Stimulated activated CD8-positive, alpha-beta memory T cell treated with anti-CD3 and anti-CD28 coated beads, Interleukin-12 subunit alpha, Interleukin-12 subunit beta, amount 100 ng/mL, for 1 hour (primary cell): ENCODE results near the gene BMP5.
"Not testable (repeated sequence)": the region's sequence is repeated elsewhere in the genome, so short reads cannot be mapped to it uniquely, and the experiment has no call there.

Experiments used
- DNase-seq: peaks from one replicate; pipeline ENCODE4 v3.0.0-alpha.2; 2020; ENCODE audit warnings: low read depth

Gene BMP5

DNA sequence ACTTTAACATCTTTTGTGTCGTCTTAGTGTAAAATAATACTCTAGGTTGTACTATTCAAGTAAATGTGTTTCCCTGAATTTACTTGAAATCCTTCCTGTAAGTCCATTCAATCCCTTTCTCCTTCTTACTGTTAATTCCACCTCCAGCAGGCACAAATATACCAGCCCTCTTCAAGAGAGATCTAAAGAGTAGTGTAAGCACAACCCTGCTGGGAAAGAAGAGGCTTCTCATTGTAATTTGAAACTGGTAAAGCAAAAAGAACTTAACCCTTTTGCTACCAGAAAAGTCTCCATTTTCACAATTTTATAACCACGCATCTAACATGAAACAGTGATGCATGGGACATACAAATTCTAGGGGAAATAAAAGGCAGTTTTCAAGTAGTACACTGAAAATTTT lies at the start of gene BMP5:
Gene BMP5 (minus strand): TSS at position 191 of the 400 bp plus-strand sequence. CDS start 725 bp downstream, outside the sequence.
- no peak for DNase-seq

DNA sequence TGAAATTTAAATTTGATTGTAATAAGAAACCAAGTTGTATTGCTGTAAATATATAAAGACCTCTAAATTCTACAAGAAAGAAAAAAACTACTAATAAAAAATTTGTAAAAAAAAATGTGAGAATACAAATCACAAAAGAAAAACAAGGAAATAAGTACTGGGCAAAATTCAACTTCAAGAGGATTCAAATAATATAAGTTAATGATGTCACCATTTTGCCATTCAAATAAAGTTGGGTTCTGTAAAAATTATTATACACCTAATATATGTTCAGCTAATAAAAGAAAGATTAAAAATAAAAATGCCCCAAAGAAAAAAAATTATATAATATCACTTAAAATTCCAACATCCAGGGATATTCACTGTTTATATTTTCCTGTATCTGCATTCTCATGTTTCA lies 47.0 kb upstream of the BMP5 start:
- DNase-seq, result no peak

DNA sequence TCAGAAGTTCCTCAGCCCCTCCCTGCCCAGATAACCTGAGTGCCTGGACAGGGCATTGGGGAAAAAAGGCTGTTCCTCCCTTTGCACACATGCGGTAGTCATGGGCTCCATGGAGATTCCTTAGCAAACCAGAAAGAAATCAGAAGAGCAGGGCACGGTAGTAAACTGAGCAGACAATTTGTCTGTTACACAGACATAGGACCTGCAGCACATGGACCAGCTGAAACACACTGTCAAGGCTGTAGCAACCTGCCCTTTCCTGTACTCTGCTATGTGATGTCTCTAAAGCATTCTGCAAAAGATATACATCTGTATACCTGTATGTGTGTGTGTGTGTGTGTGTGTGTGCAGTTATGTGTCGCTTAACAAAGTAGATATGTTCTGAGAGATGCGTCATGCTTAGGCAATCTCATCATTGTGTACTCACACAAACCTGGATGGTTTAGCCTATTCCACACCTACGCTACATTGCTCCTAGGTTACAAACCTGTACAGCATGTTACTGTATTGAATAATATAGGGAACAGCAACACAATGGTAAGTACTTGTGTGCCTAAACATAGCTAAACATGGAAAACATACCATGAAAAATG lies 44.4 kb upstream of the BMP5 start:
- no peak for DNase-seq

DNA sequence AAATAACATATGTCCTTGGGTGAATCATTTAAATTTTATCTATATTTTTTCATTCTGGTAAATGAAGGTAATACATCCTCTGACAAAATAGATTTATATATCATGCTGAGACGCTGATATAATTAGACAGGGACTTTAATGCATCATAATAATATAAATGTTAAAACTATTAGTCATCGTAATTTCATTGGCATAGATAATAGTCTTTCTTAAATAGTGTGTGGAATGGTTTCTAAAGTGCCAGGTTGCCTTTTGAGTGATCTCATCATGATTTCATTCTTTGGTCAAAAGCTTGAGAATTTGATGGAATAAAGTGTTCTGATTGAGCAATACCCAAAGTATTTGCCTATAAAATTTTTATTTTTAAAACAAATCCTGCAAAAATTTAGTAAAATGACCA lies 43.2 kb upstream of the BMP5 start:
- DNase-seq, result no peak

DNA sequence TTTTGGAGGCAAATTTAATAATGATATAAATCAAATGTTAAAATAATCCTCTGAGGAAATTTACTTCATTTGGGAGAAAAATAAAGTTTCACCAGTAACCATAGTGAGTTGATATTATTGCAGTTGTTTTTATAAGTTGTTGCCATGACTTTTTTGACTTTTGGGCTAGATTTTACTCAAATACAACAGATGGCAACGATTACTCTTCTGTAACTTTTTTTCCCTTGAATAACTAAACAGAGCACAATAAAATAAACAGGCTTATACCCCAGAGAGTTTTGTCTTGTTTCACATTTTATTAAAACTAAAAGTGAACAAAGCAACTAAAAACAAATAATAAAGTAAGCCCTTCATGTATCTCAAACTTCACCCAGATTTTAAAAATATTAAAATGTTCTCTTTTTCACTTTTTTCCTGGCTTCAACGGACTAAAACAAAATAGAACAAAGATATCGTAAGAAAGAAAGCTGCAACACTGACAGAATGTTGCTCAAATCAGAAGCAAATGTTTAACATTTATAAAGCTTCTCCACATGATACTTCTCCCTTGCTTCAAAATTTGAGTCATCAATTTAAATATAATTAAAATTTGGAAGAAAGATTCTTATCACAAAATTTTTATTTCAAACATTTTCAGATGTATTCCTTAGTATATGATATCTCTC lies 42.5 kb upstream of the BMP5 start:
- DNase-seq, result no peak

DNA sequence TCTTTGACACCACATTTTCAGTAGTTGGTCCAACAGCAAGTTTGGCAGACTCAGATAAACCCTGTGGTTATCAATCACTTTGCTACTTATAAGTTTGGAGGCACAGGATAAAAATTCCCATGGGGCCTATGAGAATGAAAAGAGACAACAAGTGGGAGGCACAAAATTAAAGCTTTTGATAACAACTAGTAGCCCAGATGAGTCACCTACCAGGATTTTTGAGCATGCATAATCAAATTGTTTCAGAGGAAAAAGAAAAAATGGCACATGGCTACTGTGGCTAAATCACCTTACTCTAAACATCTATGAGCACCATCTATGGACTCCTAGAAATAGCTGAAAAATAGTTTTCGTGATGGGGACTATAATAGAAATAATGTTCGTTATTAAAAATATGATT lies 40.8 kb upstream of the BMP5 start:
- DNase-seq, result no peak

DNA sequence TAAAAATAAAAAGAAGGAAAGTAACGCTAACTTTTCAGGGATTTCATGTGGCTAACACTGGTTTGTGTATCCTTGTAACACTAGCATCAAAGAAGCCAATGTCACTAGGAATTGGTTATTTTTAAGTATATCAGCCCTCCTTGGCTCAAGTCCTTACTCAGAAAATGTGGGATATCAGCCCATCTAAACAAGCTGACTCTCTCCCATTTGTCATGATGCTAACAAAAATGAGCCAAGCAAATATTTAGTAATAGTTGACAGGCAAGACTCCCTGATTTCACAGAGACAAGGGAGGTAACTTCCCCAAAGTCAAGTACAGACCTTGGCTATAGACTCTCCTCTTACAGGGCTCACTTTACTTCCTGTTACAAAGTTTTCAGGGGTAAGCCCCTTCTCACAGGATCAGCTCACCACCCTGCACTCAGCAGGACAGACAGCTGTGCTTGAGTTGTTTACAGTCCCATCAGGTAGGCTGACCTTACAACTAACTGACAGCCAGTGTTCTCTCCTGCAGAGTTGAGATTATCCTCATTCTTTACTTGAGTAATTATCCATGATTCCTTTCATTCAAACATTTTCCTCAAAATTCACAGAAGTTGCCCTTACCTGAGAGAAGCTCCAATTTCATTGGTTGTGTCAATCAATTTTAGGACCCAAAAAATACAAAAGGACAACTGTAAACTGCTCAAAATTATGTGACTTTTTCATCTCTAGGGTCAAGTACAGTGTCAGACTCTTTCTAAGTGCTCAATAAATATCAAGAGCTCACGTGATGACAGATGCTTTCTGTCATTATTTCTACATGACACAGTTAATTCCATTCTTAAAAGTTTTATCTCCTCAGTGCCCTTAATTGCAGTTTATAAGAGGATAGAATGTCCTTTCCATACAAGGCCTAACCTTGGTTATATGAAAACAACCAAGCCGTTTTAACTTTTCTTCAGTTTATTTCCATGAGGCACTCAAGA lies 38.1 kb upstream of the BMP5 start:
- DNase-seq, result no peak

DNA sequence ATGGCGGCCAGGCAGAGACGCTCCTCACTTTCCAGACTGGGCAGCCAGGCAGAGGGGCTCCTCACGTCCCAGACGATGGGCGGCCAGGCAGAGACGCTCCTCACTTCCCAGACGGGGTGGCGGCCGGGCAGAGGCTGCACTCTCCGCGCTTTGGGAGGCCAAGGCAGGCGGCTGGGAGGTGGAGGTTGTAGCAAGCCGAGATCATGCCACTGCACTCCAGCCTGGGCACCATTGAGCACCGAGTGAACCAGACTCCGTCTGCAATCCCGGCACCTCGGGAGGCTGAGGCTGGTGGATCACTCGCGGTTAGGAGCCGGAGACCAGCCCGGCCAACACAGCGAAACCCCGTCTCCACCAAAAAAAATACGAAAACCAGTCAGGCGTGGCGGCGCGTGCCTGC lies 35.1 kb upstream of the BMP5 start:
- DNase-seq, result not testable (repeated sequence)

DNA sequence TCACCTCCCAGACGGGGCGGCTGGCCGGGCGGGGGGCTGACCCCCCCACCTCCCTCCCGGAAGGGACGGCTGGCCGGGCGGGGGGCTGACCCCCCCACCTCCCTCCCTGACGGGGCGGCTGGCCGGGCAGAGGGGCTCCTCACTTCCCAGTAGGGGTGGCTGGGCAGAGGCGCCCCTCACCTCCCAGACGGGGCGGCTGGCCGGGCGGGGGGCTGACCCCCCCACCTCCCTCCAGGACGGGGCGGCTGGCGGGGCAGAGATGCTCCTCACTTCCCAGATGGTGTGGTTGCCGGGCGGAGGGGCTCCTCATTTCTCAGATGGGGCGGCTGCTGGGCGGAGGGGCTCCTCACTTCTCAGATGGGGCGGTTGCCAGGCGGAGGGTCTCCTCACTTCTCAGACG lies 34.5 kb upstream of the BMP5 start:
- DNase-seq, result not testable (repeated sequence)

DNA sequence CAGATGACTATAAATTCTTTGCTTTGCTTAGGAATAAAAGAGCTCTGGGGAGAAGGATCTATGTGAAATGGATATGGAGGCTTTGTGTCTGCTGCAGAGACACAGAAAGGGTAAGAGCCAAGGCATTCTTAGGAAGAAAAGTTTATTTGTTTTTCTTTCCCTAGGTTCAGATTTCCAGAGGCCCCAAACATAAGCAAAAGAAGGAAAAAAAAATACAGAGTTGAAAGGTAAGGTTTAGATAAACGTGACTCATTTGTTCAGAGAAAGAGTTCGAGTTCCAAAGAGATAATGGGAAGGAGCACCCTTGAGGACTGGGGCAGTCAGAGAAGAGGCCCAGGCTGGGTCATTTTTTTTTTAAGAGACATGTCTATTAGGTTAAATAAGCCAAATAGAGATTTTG lies 27.4 kb upstream of the BMP5 start:
- DNase-seq, result no peak

DNA sequence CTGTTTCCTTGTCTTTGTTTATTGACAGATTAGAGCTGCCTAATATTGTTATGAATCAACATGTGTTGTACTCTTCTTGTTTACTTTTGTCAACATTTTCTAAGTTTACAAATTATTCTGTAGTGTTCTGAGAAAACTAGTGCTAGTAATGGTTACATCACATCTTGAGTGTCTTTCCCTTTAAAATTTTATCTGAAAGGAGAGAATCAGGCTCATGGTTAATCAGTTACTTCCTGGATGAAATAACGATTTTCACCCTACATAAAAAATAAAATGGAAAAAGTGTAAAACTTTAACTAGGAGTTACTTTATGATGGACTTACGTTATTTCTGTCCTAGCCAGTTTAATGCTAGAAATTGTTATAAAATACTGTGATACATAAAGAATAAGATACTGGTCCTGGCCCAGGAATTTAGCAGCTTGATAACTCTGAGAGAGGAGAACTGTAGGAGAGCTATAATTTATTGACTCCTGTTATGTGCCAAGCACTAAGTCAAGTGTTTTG lies 26.4 kb upstream of the BMP5 start:
- DNase-seq, result no peak

DNA sequence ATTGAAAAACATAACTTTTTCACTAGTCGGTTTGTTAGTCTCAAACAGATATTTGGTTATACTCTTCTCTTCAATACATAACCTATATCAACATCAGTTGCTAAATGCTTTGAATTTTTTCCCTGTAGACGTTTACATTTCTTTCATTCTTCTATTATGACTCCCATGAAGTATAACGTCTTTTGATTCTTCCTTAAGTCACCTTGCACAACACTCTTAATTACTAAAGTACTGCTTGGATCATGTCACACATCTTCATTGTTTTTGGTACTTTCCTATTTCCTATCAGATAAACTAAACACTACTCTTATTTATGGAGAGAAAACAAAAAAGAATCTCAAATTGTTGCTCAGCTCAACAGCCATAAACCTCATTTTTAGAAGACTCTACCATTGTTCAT lies 23.0 kb upstream of the BMP5 start:
- DNase-seq, result no peak

DNA sequence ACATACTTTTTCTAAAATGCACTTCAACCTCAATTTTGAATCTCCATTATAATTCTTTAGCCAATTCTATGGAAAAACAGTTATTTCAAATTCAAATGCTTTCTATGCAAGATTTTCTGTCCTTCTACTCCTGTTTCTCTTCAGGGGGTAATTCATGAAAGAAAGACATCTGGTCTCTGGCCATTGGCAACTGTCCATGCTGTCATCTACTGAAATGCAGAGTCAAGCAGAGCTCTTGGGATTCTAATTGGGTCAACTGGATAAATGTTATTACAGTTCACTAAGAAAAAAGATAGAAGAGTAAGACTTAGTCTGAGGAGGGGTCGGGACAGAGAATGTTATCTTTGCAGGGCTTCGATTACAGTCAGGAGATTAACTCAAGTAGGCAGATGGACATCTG lies 22.0 kb upstream of the BMP5 start:
- DNase-seq, result no peak

DNA sequence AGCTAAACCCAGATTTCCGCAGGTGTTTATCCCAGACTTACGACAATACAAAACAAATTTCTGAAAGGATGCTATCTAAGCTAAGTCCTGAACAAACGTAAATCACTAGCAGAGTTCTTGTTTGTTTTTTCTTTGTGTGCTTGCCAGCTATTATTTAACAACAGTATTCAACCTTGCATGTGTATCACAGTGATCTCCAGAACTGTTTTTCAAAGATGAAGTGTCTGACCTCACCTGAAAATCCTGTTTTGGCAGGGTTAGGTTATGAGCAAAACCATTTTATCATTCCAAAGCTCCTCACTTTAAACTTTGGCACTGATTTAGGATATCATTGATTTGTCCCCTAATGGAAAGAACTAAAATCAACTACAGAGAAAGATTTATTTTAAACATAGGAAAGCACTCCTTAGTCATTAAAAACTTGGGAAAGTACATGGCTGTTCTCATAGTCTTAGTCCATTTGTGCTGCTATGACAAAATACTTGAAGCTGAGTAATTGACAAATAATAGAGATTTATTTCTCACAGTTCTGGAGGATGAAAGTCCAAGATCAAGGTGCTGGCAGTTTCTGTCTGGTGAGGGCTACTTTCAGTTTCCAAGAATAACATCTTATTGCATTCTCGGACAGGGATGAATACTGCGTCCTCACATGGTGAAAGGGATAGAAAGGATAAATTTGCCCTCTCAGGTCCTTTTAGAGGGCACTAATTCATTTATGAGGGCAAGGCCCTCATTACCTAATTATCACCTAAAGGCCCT lies 20.8 kb upstream of the BMP5 start:
- no peak for DNase-seq

DNA sequence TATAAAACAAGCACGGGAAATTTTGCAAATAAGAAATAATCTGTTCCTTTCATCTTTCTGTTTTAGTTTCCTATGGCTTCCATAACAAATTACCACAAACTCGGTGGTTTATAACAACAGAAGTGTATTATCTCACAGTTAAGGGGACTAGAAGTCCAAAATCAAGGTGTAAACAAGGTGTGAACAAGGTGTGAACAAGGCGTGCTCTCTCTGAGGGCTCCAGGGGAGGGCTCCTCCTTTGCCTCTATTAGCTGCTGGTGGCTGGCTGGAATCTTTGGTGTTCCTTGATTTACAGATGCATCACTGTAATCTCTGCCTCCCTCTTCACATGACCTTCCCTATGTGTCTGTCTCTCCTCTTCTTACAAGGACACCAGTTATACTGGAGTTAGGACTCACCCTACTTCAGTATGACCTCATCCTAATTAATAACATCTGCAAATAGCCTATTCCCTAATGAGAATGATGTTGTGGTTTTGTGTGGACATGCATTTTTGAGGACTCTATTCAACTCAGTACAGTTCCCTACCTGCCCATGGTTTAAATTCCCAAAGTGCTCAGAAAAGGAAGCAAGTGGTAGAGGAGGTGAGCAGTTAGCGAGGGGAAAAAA lies 17.5 kb upstream of the BMP5 start:
- no peak for DNase-seq

DNA sequence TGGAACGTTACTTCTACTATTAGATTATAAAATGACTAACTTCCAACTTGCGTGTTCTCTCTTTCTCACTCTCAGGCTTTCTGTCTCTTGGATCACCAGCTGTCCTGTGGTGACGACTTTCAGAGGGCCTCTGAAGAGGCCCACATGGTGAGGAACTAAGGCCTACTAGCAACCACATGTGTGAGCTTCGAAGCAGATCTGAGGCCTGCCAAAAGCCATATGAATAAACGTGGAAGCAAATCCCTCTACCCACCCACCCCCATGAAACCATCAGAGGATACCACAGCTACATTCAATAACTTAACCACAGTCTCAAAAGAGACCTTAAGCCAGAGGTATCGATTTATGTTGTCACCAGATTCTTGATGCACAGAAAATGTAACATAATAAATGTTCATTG lies 13.5 kb upstream of the BMP5 start:
- no peak for DNase-seq

DNA sequence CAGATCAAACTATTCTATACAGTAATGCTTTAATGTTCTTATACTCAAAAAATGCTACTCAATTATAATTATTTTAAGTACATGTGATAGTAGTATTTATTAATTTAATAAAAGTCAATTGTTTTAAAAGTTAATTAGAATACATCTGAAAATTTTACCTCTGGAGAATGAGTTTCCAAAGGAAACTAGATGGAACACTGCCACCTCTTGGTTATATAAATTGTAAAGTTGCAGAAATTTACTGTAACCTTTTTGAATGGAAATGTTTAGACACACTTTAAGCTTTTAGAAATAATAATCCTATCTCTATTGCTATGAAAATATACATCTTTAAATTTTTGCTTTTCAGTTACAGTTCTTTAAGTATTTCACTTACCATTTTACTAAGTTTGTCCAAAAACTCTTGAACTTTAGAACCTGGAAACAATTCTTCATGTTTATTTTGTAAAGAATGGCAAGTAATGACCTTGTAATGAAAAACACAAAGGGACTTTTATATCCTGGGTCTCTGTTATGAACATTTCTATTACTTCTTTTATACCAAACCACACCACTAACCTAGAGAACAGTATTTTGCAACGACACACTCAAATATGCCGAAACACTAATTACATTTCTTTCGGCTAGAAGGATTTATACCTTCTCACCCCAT lies 10.9 kb upstream of the BMP5 start:
- no peak for DNase-seq

DNA sequence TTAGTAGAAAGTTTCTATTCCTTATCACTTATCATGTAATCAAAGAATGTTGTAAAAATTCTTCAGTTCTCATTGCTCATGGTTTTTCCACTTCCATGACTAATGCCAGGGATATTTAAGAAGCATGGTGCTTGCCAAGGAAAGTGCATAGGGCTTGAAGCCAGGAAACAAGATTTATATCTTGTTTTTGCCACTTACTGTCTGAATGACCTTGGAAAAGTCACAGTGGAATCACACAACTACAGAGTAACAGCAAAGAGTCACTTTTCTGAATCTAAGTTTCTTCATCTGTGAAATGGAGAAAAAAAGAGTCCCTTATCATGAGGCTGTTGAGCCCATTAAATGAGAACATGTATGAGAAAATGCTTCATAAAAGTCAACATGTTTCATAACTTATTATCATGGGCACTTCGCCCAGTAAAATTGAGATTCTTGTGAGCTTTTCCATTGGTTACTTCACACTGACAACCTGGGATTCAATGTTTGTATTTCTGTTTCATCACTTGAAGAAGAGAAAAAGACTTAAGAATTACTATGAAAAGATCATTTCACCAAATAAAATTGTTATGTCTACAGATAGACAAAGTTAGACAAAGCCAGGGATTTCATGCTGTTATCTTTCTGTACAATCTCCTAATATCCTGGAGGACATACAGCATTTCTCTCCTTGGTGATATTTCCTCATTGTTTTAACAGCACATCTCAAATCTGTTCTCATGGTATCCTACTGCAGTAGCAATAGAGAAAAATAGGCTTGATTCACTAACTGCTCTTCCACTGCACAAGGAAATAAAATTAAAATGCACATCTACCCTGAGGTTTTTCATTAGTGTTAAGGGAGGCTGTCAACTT lies 7.6 kb upstream of the BMP5 start:
- no peak for DNase-seq

DNA sequence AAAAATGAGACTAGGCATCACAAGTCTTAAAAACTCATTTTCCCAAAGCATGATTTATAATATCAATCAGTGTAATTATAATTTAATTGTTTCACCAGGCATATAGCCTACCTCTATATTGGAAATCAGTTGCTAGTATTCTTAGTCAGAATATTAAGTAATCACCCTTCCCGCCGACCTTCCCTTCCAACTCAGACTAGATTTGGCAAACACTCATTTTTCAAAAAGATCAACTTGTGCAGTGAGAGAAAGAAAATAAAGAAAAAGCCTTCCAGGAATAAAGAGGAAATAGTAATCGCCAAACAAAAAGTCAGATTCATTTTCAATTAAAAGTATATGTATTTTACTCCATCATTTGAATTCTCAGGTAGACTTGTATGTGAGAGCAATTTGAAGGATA lies 1.9 kb upstream of the BMP5 start:
- DNase-seq, result no peak

DNA sequence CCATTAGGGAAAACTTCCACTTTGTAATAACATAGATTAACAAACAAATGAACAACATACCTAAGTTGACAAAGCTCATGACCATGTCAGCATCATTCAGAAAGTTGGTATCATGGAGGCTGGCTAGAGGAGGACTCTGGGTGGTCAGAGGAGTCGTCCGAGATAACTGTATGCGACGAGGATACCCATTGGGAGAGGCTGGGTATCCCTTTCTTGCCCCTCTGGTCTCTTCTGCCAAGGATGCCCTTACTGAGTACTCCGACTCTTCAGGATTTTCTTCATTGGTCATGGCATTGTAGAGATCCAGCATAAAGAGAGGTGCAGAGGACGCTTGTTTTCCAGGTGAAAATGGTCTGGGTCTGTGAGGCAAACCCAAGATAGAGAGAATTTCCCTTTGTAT lies 1.1 kb downstream of the BMP5 start:
- no peak for DNase-seq
